Brain microvascular endothelial cell (primary cell): ENCODE results near the gene ZNF444.

Experiments
- DNase-seq: peaks from one replicate; pipeline ENCODE4 v3.0.0-alpha.2; 2020
- H3K27ac ChIP-seq: fragments of 250-450 bp; sonication (Bioruptor Pico); 2 replicates; pipeline ENCODE4 v1.5.1; 2020; ENCODE audit warnings: mild to moderate bottlenecking, moderate library complexity
- H3K27me3 ChIP-seq: fragments of 250-450 bp; sonication (Bioruptor Pico); replicated peaks from 2 replicates; pipeline ENCODE4 v1.5.1; 2020; ENCODE audit warnings: mild to moderate bottlenecking
- H3K36me3 ChIP-seq: fragments of 250-450 bp; sonication (Bioruptor Pico); replicated peaks from 2 replicates; pipeline ENCODE4 v1.5.1; 2020; ENCODE audit warnings: mild to moderate bottlenecking
- H3K4me3 ChIP-seq: 2 replicates; pipeline ENCODE4 v1.5.1; 2011; ENCODE audit warnings: low read depth, mild to moderate bottlenecking, control low read depth, low read length, moderate library complexity
- CTCF ChIP-seq: IDR thresholded peaks from 2 replicates; pipeline ENCODE4 v1.5.1; 2011; ENCODE audit warnings: low read depth, mild to moderate bottlenecking, moderate library complexity, low read length, control low read depth, inconsistent platforms; ENCODE audit errors: missing control alignments
- in situ Hi-C: cut with HindIII; loops from 2 replicates; pipeline ENCODE4 v1.10.0; 2017; ENCODE audit warnings: low sequenced_read_pairs, low pct_ligation_motif_present

The ZNF444 gene

GRCh38 chr19:56106993-56107392 is 34.1 kb upstream of the ZNF444 start:
- H3K36me3 ChIP-seq, result no peaks in the 10 kb centered on the region
- no peak overlapping the region for H3K4me3 ChIP-seq
- no peaks in the 10 kb centered on the region for H3K27me3 ChIP-seq
- TF ChIP-seq CTCF, result no peak
- no peak overlapping the region for H3K27ac ChIP-seq
- in situ Hi-C loops, result no loop called here
- DNase-seq, result no peak

- Histone ChIP-seq H3K4me3 (no peak overlapping the region), H3K27ac (no peak overlapping the region), H3K27me3 (no peaks in the 10 kb centered on the region), H3K36me3 (no peaks in the 10 kb centered on the region)
- TF ChIP-seq CTCF, result no peak
- in situ Hi-C loops, result no loop called here
- DNase-seq, result no peak
These were observed 33.3 kb upstream of the ZNF444 start for GRCh38 chr19:56107626-56108351.

GRCh38 chr19:56108447-56109195 is 32.5 kb upstream of the ZNF444 start:
- no peak for TF ChIP-seq CTCF
- H3K27ac ChIP-seq, result no peak overlapping the region
- H3K36me3 ChIP-seq, result no peaks in the 10 kb centered on the region
- no peaks in the 10 kb centered on the region for H3K27me3 ChIP-seq
- no peak for DNase-seq
- no peak overlapping the region for H3K4me3 ChIP-seq
- in situ Hi-C loops, result no loop called here

GRCh38 chr19:56109226-56109625 is 31.9 kb upstream of the ZNF444 start:
- no peak for TF ChIP-seq CTCF
- no peak overlapping the region for H3K27ac ChIP-seq
- no peaks in the 10 kb centered on the region for H3K36me3 ChIP-seq

GRCh38 chr19:56110515-56111448 is 30.3 kb upstream of the ZNF444 start:
- no peak overlapping the region for H3K4me3 ChIP-seq
- no peak for TF ChIP-seq CTCF
- no peaks in the 10 kb centered on the region for H3K27me3 ChIP-seq
- peaks cover 3% of the 10 kb centered on the region for H3K36me3 ChIP-seq
- peak; percentile 7 for DNase-seq
- in situ Hi-C loops, result no loop called here
- no peak overlapping the region for H3K27ac ChIP-seq

More at GRCh38 chr19:56109226-56109625, 31.9 kb upstream of the ZNF444 start:
- DNase-seq, result no peak
- Histone ChIP-seq H3K4me3 (no peak overlapping the region), H3K27me3 (no peaks in the 10 kb centered on the region)
- in situ Hi-C loops, result no loop called here
